NB4 (cell line): ENCODE data around the gene TPCN1.

Experiments
- POLR2A ChIP-seq: IDR thresholded peaks from 2 replicates; pipeline ENCODE4 v1.6.1; 2011; ENCODE audit warnings: mild to moderate bottlenecking; ENCODE audit not compliant: insufficient read length; ENCODE audit errors: extremely low read depth
- TF ChIP-seq, protein P1 (sequence below): IDR thresholded peaks from one replicate; pipeline ENCODE4 v1.5.1; 2012; ENCODE audit warnings: low read depth, low read length

- no peak for TF ChIP-seq POLR2A
- TF ChIP-seq, protein P1, sequence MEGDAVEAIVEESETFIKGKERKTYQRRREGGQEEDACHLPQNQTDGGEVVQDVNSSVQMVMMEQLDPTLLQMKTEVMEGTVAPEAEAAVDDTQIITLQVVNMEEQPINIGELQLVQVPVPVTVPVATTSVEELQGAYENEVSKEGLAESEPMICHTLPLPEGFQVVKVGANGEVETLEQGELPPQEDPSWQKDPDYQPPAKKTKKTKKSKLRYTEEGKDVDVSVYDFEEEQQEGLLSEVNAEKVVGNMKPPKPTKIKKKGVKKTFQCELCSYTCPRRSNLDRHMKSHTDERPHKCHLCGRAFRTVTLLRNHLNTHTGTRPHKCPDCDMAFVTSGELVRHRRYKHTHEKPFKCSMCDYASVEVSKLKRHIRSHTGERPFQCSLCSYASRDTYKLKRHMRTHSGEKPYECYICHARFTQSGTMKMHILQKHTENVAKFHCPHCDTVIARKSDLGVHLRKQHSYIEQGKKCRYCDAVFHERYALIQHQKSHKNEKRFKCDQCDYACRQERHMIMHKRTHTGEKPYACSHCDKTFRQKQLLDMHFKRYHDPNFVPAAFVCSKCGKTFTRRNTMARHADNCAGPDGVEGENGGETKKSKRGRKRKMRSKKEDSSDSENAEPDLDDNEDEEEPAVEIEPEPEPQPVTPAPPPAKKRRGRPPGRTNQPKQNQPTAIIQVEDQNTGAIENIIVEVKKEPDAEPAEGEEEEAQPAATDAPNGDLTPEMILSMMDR, result no peak
These were observed 577 bp upstream of the TPCN1 start for GRCh38 chr12:113220593-113221180.
